HL-60 (cell line): ENCODE results near the gene PCK1.

ENCODE experiments used
- DNase-seq, 2 experiments: peaks; one replicate each; pipeline ENCODE4 v3.0.0-alpha.2; 2010 to 2020; ENCODE audit warnings: low read depth in 1 of 2, low spot score in 1 of 2
- H3K27ac ChIP-seq: fragments of 250-450 bp; sonication (Bioruptor Pico); replicated peaks from 2 replicates; pipeline ENCODE4 v1.5.1; 2020; ENCODE audit warnings: mild to moderate bottlenecking, moderate library complexity
- H3K27me3 ChIP-seq: fragments of 250-450 bp; sonication (Bioruptor Pico); 2 replicates; pipeline ENCODE4 v1.5.1; 2021; ENCODE audit warnings: mild to moderate bottlenecking, moderate library complexity; ENCODE audit not compliant: insufficient read depth, poor library complexity, severe bottlenecking
- H3K4me3 ChIP-seq: replicated peaks from 2 replicates; pipeline ENCODE4 v1.5.1; 2011; ENCODE audit warnings: mild to moderate bottlenecking, control low read depth, low read length; ENCODE audit not compliant: insufficient read depth
- GABPA ChIP-seq: IDR thresholded peaks from 2 replicates; pipeline ENCODE4 v1.6.1; 2012; ENCODE audit warnings: low read depth
- POLR2AphosphoS5 ChIP-seq: IDR thresholded peaks from 2 replicates; pipeline ENCODE4 v1.6.1; 2012; ENCODE audit warnings: low read depth
- REST ChIP-seq: IDR thresholded peaks from 2 replicates; pipeline ENCODE4 v1.6.1; 2012; ENCODE audit warnings: low read depth; ENCODE audit not compliant: insufficient replicate concordance
- SPI1 ChIP-seq: IDR thresholded peaks from 2 replicates; pipeline ENCODE4 v1.6.1; 2012; ENCODE audit warnings: low read depth, mild to moderate bottlenecking, borderline replicate concordance
- TF ChIP-seq, protein P1 (sequence below): IDR thresholded peaks from one replicate; pipeline ENCODE4 v1.5.1; 2011; ENCODE audit warnings: low read length, control low read depth, inconsistent platforms; ENCODE audit not compliant: insufficient read depth

Gene PCK1

DNA sequence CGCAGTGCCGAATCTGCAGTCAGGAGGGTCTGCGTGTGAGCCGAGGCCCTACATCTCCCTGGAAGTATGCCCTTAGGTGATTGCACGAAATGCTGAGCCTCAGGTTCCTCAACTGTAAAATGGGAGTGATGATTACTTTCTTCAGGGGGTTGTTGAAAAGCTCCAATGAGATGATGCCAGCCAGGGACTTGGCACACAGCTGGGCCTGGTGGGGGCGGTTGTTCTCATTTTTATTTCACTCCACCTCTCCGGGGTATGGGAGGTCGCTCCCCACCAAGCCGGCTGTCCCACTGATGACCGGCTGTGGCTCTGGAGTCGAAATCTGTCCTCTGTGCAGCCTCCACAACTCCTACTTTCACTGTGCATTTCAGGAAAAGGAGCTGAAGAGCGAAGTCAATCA lies 8.1 kb downstream of the PCK1 start:
- no peaks in the 10 kb centered on the region for H3K27me3 ChIP-seq
- TF ChIP-seq REST, result no peak
- no peak for TF ChIP-seq SPI1
- TF ChIP-seq, protein P1, sequence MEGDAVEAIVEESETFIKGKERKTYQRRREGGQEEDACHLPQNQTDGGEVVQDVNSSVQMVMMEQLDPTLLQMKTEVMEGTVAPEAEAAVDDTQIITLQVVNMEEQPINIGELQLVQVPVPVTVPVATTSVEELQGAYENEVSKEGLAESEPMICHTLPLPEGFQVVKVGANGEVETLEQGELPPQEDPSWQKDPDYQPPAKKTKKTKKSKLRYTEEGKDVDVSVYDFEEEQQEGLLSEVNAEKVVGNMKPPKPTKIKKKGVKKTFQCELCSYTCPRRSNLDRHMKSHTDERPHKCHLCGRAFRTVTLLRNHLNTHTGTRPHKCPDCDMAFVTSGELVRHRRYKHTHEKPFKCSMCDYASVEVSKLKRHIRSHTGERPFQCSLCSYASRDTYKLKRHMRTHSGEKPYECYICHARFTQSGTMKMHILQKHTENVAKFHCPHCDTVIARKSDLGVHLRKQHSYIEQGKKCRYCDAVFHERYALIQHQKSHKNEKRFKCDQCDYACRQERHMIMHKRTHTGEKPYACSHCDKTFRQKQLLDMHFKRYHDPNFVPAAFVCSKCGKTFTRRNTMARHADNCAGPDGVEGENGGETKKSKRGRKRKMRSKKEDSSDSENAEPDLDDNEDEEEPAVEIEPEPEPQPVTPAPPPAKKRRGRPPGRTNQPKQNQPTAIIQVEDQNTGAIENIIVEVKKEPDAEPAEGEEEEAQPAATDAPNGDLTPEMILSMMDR, result no peak
- DNase-seq, result no peak
- H3K4me3 ChIP-seq, result no peak overlapping the region
- no peak overlapping the region for H3K27ac ChIP-seq

DNA sequence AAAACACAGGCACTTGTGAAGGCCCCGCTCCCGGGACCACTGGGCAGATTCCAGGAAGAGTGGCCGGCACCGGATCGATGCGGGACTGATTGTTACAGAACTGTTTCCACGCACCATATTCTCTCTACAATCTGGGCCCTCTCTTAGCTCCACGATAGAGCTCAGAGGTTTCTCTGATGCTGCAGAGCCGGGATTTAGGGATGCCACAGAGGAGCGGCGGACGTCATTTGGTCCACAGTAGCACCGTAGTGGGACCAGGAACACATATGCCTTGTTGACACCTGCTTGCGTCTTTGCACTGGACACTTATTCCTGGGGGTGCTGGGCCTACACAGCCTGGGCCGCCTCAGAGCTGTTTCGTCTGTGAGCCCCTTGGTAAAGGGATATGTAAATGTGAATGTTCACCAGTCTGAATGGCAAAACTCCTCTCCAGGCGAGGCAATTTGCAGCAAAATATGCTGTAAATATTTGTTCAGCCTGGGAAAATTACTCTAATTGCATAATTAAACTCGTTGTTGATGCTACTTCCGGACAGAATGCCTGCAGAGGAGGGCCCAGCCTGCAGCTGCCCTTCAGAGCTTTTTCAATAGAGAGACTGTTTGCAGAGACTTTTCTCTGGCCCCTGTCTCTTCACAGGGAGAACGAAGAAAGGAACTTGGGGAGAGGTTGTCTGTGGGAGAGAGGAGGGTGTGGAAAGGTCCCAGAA lies 9.4 kb downstream of the PCK1 start:
- no peak overlapping the region for H3K4me3 ChIP-seq
- H3K27me3 ChIP-seq, result peaks cover 4% of the 10 kb centered on the region
- TF ChIP-seq REST, result no peak
- DNase-seq, result no peak
- no peak overlapping the region for H3K27ac ChIP-seq

- TF ChIP-seq, protein P1, result no peak
- TF ChIP-seq REST (no peak), POLR2AphosphoS5 (no peak), GABPA (no peak), SPI1 (no peak)
- Histone ChIP-seq H3K27me3 (peaks cover 4% of the 10 kb centered on the region), H3K27ac (no peak overlapping the region), H3K4me3 (no peak overlapping the region)
- DNase-seq, result no peak
Measured at GRCh38 chr20:57570920-57571319, 10.0 kb downstream of the PCK1 start.
